OCI-LY7 (cell line): ENCODE measurements around the gene ATP9B. TPM values are rescaled to one million over a fixed set of nuclear protein-coding genes. Genes with fewer than 3 reads are reported as not detected.
"Not testable (repeated sequence)": the region's sequence is repeated elsewhere in the genome, so short reads cannot be mapped to it uniquely, and the experiment has no call there.

Experiments used
- BruUV-seq: library from RNA; stranded (reverse); fragments of 400-500 nt; replicated peaks from 2 replicates; lab custom pipeline; 2021; lab: Mats Ljungman, UMichigan
- CTCF ChIA-PET: fragments of 300-600 bp; sonication (Branson Sonifier 250); formaldehyde crosslinking; loops from one replicate; lab custom pipeline; 2022; ENCODE audit warnings: antibody characterized with exemption; ENCODE audit not compliant: unreplicated experiment; lab: Charles Lee
- POLR2A ChIA-PET: fragments of 300-600 bp; sonication (Branson Sonifier 250); formaldehyde crosslinking; loops from one replicate; lab custom pipeline; 2022; ENCODE audit warnings: antibody characterized with exemption; lab: Charles Lee
- DNase-seq: peaks from one replicate; pipeline ENCODE4 v3.0.0-alpha.2; 2015; ENCODE audit warnings: low spot score
- H2AFZ ChIP-seq: fragments of 200-600 bp; sonication (generic), shearing (Covaris generic); 2 replicates; pipeline ENCODE4 v1.6.1; 2014; ENCODE audit warnings: mild to moderate bottlenecking, antibody characterized with exemption, low read length, moderate library complexity
- H3K27ac ChIP-seq: fragments of 200-600 bp; sonication (generic); 2 replicates; pipeline ENCODE4 v1.5.1; 2014; ENCODE audit warnings: mixed run types, low read depth, mild to moderate bottlenecking, moderate library complexity, low read length, inconsistent platforms; ENCODE audit not compliant: poor library complexity, severe bottlenecking
- H3K36me3 ChIP-seq: fragments of 200-600 bp; sonication (generic); 2 replicates; pipeline ENCODE4 v1.6.1; 2014; ENCODE audit warnings: mild to moderate bottlenecking, antibody characterized with exemption, low read length, moderate library complexity, mixed read lengths; ENCODE audit not compliant: insufficient read depth
- H3K4me1 ChIP-seq: fragments of 200-600 bp; sonication (generic); 2 replicates; pipeline ENCODE4 v1.5.1; 2014; ENCODE audit warnings: mild to moderate bottlenecking, low read length; ENCODE audit not compliant: insufficient read depth, poor library complexity, severe bottlenecking
- H3K4me2 ChIP-seq: fragments of 200-600 bp; sonication (generic); 2 replicates; pipeline ENCODE4 v1.6.1; 2014; ENCODE audit warnings: mild to moderate bottlenecking, low read length
- H3K4me3 ChIP-seq: fragments of 200-600 bp; sonication (generic); 2 replicates; pipeline ENCODE4 v1.5.1; 2014; ENCODE audit warnings: mild to moderate bottlenecking, low read depth, low read length; ENCODE audit not compliant: poor library complexity, severe bottlenecking
- H3K79me2 ChIP-seq: fragments of 200-600 bp; sonication (generic); 2 replicates; pipeline ENCODE4 v1.6.1; 2016; ENCODE audit warnings: low read depth, mild to moderate bottlenecking, low read length, moderate library complexity, mixed read lengths; ENCODE audit not compliant: insufficient read depth
- H3K9me2 ChIP-seq: fragments of 200-600 bp; sonication (generic); 2 replicates; pipeline ENCODE4 v1.6.1; 2016; ENCODE audit warnings: mild to moderate bottlenecking, low read length, mixed read lengths; ENCODE audit not compliant: insufficient read depth
- H3K9me3 ChIP-seq: fragments of 200-600 bp; sonication (generic); 2 replicates; pipeline ENCODE4 v1.6.1; 2014; ENCODE audit warnings: mild to moderate bottlenecking, mixed run types, low read length, mixed read lengths
- H4K20me1 ChIP-seq: fragments of 200-600 bp; sonication (generic); 2 replicates; pipeline ENCODE4 v1.6.1; 2014; ENCODE audit warnings: mild to moderate bottlenecking, antibody characterized with exemption, low read length, moderate library complexity, mixed read lengths; ENCODE audit not compliant: insufficient read depth
- EZH2phosphoT487 ChIP-seq: fragments of 200-600 bp; sonication (generic); IDR thresholded peaks from 2 replicates; pipeline ENCODE4 v1.6.1; 2018; ENCODE audit warnings: low read depth, borderline replicate concordance, mild to moderate bottlenecking, mixed run types, antibody characterized with exemption, low read length, moderate library complexity, mixed read lengths
- intact Hi-C: fragments of 100-400 bp; cut with micrococcal nuclease; formaldehyde crosslinking; loops from one replicate; pipeline ENCODE4 v1.10.0; 2022; ENCODE audit not compliant: unreplicated experiment
- total RNA-seq, 2 experiments: library from RNA; depleted of rRNA in 1 of 2; stranded (reverse); fragments of >200 nt in 1 of 2; shearing (Covaris generic) in 1 of 2; gene quantifications; 2 replicates each; pipeline ENCODE4 v1.2.3, GENCODE V29; 2014 to 2022
- TF ChIP-seq, protein P1 (sequence below): fragments of 200-600 bp; sonication (generic); conservative IDR thresholded peaks from 2 replicates; pipeline ENCODE4 v1.5.1; 2014; ENCODE audit warnings: mild to moderate bottlenecking, antibody characterized with exemption, low read length, moderate library complexity, mixed read lengths

Gene ATP9B
- total RNA-seq, 2 experiments from 2014 or later, result 27.1 to 36.4 TPM

DNA sequence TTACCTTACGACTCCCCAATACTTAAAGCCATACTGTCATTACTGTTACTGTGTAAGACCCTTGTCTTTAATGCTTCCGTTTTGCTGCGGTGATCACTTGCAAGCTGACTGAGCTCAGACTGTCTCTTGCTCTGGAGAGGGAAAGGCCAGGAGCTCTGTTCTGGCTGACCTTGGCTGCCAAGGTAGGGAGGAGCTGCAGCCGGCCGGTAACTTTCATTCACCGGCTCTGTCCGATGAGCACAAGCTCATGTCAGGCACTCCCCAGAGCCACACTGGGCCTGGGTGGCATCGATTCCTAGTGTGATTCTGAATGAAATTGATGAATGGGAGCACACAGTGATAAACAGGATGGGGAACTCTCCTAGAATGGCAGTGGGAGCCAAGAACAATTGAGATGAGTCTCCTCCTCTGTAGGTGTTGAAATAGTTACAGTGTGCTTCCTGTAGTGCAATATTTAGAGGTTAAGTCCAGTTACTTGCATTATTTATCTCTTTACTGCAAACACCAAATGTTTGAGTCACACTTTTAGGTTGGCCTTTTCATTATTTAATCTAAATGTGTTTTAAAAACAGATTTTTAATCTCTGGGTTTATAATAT is 100.9 kb downstream of the ATP9B start:
- intact Hi-C loops, result no loop called here
- POLR2A ChIA-PET, result interaction anchor here (0.6 to 1.2 kb wide), 2 partner anchors 25 to 162 kb away, joined by 3 read pairs; no protein-coding TSS in a partner anchor
- Histone ChIP-seq H2AFZ (no peak overlapping the region), H3K4me1 (peaks cover 32% of the 10 kb centered on the region), H3K36me3 (peaks cover 16% of the 10 kb centered on the region), H3K9me2 (no peaks in the 10 kb centered on the region), H3K4me3 (no peak overlapping the region), H3K9me3 (no peaks in the 10 kb centered on the region), H3K27ac (no peak overlapping the region), H3K4me2 (no peak overlapping the region), H3K79me2 (no peaks in the 10 kb centered on the region), H4K20me1 (no peaks in the 10 kb centered on the region)
- TF ChIP-seq EZH2phosphoT487, result no peak
- TF ChIP-seq, protein P1, sequence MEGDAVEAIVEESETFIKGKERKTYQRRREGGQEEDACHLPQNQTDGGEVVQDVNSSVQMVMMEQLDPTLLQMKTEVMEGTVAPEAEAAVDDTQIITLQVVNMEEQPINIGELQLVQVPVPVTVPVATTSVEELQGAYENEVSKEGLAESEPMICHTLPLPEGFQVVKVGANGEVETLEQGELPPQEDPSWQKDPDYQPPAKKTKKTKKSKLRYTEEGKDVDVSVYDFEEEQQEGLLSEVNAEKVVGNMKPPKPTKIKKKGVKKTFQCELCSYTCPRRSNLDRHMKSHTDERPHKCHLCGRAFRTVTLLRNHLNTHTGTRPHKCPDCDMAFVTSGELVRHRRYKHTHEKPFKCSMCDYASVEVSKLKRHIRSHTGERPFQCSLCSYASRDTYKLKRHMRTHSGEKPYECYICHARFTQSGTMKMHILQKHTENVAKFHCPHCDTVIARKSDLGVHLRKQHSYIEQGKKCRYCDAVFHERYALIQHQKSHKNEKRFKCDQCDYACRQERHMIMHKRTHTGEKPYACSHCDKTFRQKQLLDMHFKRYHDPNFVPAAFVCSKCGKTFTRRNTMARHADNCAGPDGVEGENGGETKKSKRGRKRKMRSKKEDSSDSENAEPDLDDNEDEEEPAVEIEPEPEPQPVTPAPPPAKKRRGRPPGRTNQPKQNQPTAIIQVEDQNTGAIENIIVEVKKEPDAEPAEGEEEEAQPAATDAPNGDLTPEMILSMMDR, result no peak
- CTCF ChIA-PET, result no interaction called here
- no peak for DNase-seq
- no TSS peak for BruUV-seq

DNA sequence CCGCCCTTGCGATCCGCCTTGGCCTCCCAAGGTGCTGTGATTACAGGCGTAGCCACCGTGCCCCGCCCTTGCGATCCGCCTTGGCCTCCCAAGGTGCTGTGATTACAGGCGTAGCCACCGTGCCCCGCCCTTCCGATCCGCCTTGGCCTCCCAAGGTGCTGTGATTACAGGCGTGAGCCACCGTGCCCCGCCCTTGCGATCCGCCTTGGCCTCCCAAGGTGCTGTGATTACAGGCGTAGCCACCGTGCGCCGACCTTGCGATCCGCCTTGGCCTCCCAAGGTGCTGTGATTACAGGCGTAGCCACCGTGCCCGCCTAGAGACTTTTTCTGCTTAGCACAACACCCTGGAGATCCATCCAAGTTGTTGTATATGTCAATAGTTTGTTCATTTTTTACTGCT is 103.1 kb downstream of the ATP9B start:
- peaks cover 32% of the 10 kb centered on the region for H3K4me1 ChIP-seq
- intact Hi-C loops, DNase-seq, H3K9me2 ChIP-seq, H4K20me1 ChIP-seq, H3K9me3 ChIP-seq, BruUV-seq, H2AFZ ChIP-seq, H3K4me2 ChIP-seq, H3K79me2 ChIP-seq, H3K4me3 ChIP-seq, H3K27ac ChIP-seq, CTCF ChIA-PET: not testable (repeated sequence)
- POLR2A ChIA-PET, result interaction anchor here (0.7 kb wide), 1 partner anchor 36 kb away, joined by 4 read pairs; no protein-coding TSS in a partner anchor
- peaks cover 15% of the 10 kb centered on the region for H3K36me3 ChIP-seq

DNA sequence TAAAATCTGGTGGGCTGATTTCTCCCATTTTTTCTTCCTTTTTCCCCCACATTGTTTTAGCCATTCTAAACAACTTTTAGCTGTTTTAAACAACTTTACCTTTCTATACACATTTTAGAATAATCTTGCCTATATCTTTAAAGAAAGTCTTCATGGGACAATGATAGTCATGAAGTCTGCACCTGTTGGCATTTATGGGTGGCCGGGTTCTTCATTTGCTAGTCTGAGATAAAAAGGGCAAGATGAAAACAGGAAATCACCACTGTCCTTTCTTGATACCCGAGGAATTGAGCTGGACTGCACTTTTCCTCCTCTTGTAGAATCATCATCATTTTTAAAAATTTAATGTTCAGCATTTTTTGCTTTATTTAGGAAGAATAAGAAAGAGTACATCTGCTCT is 104.5 kb downstream of the ATP9B start:
- POLR2A ChIA-PET, result interaction anchor here (1.6 kb wide), 1 partner anchor 12 kb away, joined by 4 read pairs; no protein-coding TSS in a partner anchor
- no TSS peak for BruUV-seq
- no peaks in the 10 kb centered on the region for H3K9me2 ChIP-seq
- intact Hi-C loops, result no loop called here
- H3K36me3 ChIP-seq, result peaks cover 15% of the 10 kb centered on the region
- H2AFZ ChIP-seq, result no peak overlapping the region
- H3K79me2 ChIP-seq, result no peaks in the 10 kb centered on the region
- peak overlapping the region; percentile 73 for H3K27ac ChIP-seq
- CTCF ChIA-PET, result no interaction called here
- peak overlapping the region; percentile 34 for H3K4me3 ChIP-seq
- TF ChIP-seq, protein P1, result no peak
- TF ChIP-seq EZH2phosphoT487, result no peak
- peak; percentile 53 for DNase-seq
- H3K4me2 ChIP-seq, result peak overlapping the region; percentile 62
- H3K9me3 ChIP-seq, result no peaks in the 10 kb centered on the region
- no peaks in the 10 kb centered on the region for H4K20me1 ChIP-seq
- H3K4me1 ChIP-seq, result peaks cover 32% of the 10 kb centered on the region
